ENCODE measurements around the gene SYNC. TPM values are rescaled to one million over a fixed set of nuclear protein-coding genes. Genes with fewer than 3 reads are reported as not detected.

SYNC gene
- total and polyA plus RNA-seq, 10 of the 15 experiments (the other 5 are each of a cell fraction or from before 2014, with no cell fraction given): 0.04 to 0.12 (median 0.05) TPM; not detected in 7

- Histone ChIP-seq H3K27me3 (replicated peaks in 1 of 2; ENCODE audit: control insufficient read depth in 2 of 2, insufficient read depth in 2 of 2, low read length in 1 of 2) (no peaks in the 10 kb centered on the region), H3K9ac (ENCODE audit: control insufficient read depth, insufficient read depth, low read length) (no peak overlapping the region), H3K79me2 (ENCODE audit: control insufficient read depth, insufficient read depth, low read length) (peaks cover 30% of the 10 kb centered on the region), H3K36me3 (ENCODE audit: control insufficient read depth in 2 of 2, insufficient read depth in 2 of 2, low read length in 1 of 2) (peaks cover 2 to 31% of the 10 kb centered on the region in 2 experiments), H3K27ac (ENCODE audit: control insufficient read depth, insufficient read depth) (no peak overlapping the region), H2AFZ (ENCODE audit: control insufficient read depth, low read depth, low read length) (no peak overlapping the region), H3K4me1 (ENCODE audit: control insufficient read depth, insufficient read depth, low read length) (no peaks in the 10 kb centered on the region), H3K4me3 (no peak overlapping the region), H3K4me2 (ENCODE audit: control insufficient read depth, insufficient read depth) (no peak overlapping the region), H4K20me1 (ENCODE audit: control insufficient read depth, insufficient read depth) (no peaks in the 10 kb centered on the region), H3K9me3 (replicated peaks; ENCODE audit: control insufficient read depth, insufficient read depth, low read length) (no peaks in the 10 kb centered on the region; the same call in 2 of the 3 replicates)
- TF ChIP-seq CBFB (IDR thresholded peaks at IDR 0.05; ENCODE audit: low read depth) (no peak), FOS (IDR thresholded peaks at IDR 0.05; ENCODE audit: borderline replicate concordance, extremely low read depth, insufficient read length) (no peak), GABPA (IDR thresholded peaks at IDR 0.05; ENCODE audit: low read depth) (no peak), EGR1 (IDR thresholded peaks at IDR 0.05; ENCODE audit: borderline replicate concordance in 1 of 2, low read depth in 2 of 2, low read length in 2 of 2) (no peak), WRNIP1 (IDR thresholded peaks at IDR 0.05; ENCODE audit: borderline replicate concordance, low read depth, low read length) (no peak), SREBF2 (IDR thresholded peaks at IDR 0.05; ENCODE audit: low read length) (no peak), ZNF217 (IDR thresholded peaks at IDR 0.05) (no peak), DPF2 (IDR thresholded peaks at IDR 0.05) (no peak), CEBPZ (IDR thresholded peaks at IDR 0.05; ENCODE audit: low read depth, low read length) (no peak)
- TF ChIP-seq, protein P1, sequence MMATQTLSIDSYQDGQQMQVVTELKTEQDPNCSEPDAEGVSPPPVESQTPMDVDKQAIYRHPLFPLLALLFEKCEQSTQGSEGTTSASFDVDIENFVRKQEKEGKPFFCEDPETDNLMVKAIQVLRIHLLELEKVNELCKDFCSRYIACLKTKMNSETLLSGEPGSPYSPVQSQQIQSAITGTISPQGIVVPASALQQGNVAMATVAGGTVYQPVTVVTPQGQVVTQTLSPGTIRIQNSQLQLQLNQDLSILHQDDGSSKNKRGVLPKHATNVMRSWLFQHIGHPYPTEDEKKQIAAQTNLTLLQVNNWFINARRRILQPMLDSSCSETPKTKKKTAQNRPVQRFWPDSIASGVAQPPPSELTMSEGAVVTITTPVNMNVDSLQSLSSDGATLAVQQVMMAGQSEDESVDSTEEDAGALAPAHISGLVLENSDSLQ (IDR thresholded peaks at IDR 0.05): no peak
- RAD21 ChIA-PET (ENCODE audit: unreplicated experiment): no interaction called here
- POLR2A ChIA-PET: interaction anchor here (1.0 to 1.2 kb wide), 3 partner anchors 12 to 164 kb away, joined by 3 read pairs; no protein-coding TSS in a partner anchor
- SMC1A ChIA-PET (ENCODE audit: uncharacterized antibody, unreplicated experiment): no interaction called here
- ATAC-seq: no peak
- in situ Hi-C loops (cut with MboI) (no loop called here), intact Hi-C loops (cut with micrococcal nuclease; ENCODE audit: unreplicated experiment) (no loop called here)
- no peak for DNase-seq (ENCODE audit: low read depth, low spot score)
- no peak for FAIRE-seq
- CTCF ChIA-PET: no interaction called here
- BruUV-seq (replicated peaks): no TSS peak
- WGBS (ENCODE audit: insufficient coverage, insufficient replicate concordance, low lambda C conversion rate, missing lambda C conversion rate): 100% methylated on average over 1 of the region's 1 CpG
These were observed 43.0 kb downstream of the SYNC start for GRCh38 chr1:32659581-32659980.

Data from GM12878 (cell line).